WTC11 (cell line): ENCODE measurements around the gene PPM1L.

Experiments
- ELF4 ChIP-seq: sonication (generic); formaldehyde crosslinking; IDR thresholded peaks from 2 replicates; pipeline ENCODE4 v1.8.1; 2022; ENCODE audit warnings: low read depth, mild to moderate bottlenecking, moderate library complexity, missing genetic modification reagents
- FOXK1 ChIP-seq: sonication (generic); formaldehyde crosslinking; IDR thresholded peaks from 2 replicates; pipeline ENCODE4 v1.8.0; 2022; ENCODE audit warnings: mild to moderate bottlenecking, moderate library complexity, missing genetic modification reagents
- GRHL2 ChIP-seq: fragments of 250-450 bp; sonication (Bioruptor Pico); IDR thresholded peaks from 2 replicates; pipeline ENCODE4 v1.8.0; 2022; ENCODE audit warnings: mild to moderate bottlenecking, moderate library complexity; ENCODE audit not compliant: insufficient replicate concordance, severe bottlenecking
- ZNF121 ChIP-seq: sonication (generic); formaldehyde crosslinking; IDR thresholded peaks from 2 replicates; pipeline ENCODE4 v1.8.0; 2023; ENCODE audit warnings: missing genetic modification reagents
- TF ChIP-seq, protein P1 (sequence below): fragments of 200-600 bp; IDR thresholded peaks from 2 replicates; pipeline ENCODE4 v1.8.0; 2022; ENCODE audit warnings: antibody characterized with exemption
- TF ChIP-seq, protein P2 (sequence below): sonication (generic); formaldehyde crosslinking; conservative IDR thresholded peaks from 2 replicates; pipeline ENCODE4 v1.8.1; 2022; ENCODE audit warnings: mild to moderate bottlenecking, missing genetic modification reagents
- TF ChIP-seq, protein P3 (sequence below): sonication (generic); formaldehyde crosslinking; IDR thresholded peaks from 2 replicates; pipeline ENCODE4 v1.8.1; 2023; ENCODE audit warnings: mild to moderate bottlenecking, moderate library complexity, missing genetic modification reagents

DNA sequence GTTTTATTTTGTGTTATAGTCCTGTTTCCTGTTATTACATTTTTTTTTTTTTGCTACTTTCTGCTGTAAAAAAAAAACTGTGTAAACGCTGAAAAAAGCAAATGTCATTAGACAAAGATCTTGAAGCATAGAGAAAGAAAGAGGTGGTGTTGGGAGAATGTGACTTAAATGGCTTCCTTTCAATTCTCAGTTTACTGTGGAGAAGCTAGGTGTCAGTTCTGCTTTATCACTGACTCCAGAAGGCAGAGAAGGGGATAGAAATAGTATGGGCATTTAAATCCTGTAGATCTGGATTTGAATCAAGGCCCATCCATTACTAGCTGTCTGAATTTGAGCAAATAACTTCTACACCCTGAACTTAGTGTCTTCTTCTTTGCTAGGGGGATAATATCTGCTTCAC lies 23.0 kb downstream of the PPM1L start:
- TF ChIP-seq, protein P1, sequence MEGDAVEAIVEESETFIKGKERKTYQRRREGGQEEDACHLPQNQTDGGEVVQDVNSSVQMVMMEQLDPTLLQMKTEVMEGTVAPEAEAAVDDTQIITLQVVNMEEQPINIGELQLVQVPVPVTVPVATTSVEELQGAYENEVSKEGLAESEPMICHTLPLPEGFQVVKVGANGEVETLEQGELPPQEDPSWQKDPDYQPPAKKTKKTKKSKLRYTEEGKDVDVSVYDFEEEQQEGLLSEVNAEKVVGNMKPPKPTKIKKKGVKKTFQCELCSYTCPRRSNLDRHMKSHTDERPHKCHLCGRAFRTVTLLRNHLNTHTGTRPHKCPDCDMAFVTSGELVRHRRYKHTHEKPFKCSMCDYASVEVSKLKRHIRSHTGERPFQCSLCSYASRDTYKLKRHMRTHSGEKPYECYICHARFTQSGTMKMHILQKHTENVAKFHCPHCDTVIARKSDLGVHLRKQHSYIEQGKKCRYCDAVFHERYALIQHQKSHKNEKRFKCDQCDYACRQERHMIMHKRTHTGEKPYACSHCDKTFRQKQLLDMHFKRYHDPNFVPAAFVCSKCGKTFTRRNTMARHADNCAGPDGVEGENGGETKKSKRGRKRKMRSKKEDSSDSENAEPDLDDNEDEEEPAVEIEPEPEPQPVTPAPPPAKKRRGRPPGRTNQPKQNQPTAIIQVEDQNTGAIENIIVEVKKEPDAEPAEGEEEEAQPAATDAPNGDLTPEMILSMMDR, result no peak
- TF ChIP-seq FOXK1 (CRISPR knock-in tag), result no peak
- TF ChIP-seq GRHL2, result no peak
- TF ChIP-seq ELF4 (CRISPR knock-in tag), result no peak
- TF ChIP-seq ZNF121 (CRISPR knock-in tag), result no peak
- TF ChIP-seq, protein P2, sequence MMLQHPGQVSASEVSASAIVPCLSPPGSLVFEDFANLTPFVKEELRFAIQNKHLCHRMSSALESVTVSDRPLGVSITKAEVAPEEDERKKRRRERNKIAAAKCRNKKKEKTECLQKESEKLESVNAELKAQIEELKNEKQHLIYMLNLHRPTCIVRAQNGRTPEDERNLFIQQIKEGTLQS (CRISPR knock-in tag), result no peak
- TF ChIP-seq, protein P3, sequence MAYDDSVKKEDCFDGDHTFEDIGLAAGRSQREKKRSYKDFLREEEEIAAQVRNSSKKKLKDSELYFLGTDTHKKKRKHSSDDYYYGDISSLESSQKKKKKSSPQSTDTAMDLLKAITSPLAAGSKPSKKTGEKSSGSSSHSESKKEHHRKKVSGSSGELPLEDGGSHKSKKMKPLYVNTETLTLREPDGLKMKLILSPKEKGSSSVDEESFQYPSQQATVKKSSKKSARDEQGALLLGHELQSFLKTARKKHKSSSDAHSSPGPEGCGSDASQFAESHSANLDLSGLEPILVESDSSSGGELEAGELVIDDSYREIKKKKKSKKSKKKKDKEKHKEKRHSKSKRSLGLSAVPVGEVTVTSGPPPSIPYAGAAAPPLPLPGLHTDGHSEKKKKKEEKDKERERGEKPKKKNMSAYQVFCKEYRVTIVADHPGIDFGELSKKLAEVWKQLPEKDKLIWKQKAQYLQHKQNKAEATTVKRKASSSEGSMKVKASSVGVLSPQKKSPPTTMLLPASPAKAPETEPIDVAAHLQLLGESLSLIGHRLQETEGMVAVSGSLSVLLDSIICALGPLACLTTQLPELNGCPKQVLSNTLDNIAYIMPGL (CRISPR knock-in tag), result no peak
